Renal cortical epithelial cell (primary cell): Measurements from ENCODE around the gene SLC2A9. TPM values are rescaled to one million over a fixed set of nuclear protein-coding genes. Genes with fewer than 3 reads are reported as not detected.

ENCODE experiments used
- DNase-seq: peaks from one replicate; pipeline ENCODE4 v3.0.0-alpha.2; 2011; ENCODE audit warnings: low read depth
- total RNA-seq: library from RNA; depleted of rRNA; stranded (reverse); fragments of >200 nt; gene quantifications from 2 replicates; pipeline ENCODE4 v1.2.3, GENCODE V29; 2014

Gene SLC2A9
- total RNA-seq, 1 donor from 2014 or later: 37.8 TPM

GRCh38 chr4:10020106-10020505 lies 1.2 kb downstream of the SLC2A9 start:
- no peak for DNase-seq

DNA sequence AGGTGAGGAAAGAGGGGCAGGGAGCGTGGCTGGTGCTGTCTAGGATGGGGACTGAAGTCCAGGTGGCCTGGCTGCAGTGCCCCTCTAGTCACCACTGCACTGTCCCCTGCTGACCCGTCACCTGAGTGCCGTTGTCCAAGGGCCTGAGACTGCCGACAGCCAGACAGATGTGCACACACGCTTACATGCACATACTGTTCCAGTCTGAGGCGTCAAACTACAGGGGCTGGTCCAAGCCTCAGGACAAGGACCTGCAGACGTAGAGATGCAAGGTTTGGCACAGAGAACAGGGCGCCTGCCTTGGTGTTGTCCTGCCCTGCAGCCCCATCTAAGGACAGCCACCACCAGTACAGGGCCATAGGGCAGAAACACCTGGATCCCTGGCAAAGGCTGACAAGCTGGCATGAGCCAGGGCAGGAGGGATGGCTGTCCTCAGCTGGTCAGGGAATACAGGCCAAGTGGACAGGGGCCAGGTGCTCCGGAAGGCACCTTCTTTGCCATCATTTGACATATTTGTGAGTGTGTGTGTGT lies 1.7 kb downstream of the SLC2A9 start:
- no peak for DNase-seq

- peak; percentile 87 for DNase-seq
These were observed 2.4 kb downstream of the SLC2A9 start for GRCh38 chr4:10018818-10019461.

DNA sequence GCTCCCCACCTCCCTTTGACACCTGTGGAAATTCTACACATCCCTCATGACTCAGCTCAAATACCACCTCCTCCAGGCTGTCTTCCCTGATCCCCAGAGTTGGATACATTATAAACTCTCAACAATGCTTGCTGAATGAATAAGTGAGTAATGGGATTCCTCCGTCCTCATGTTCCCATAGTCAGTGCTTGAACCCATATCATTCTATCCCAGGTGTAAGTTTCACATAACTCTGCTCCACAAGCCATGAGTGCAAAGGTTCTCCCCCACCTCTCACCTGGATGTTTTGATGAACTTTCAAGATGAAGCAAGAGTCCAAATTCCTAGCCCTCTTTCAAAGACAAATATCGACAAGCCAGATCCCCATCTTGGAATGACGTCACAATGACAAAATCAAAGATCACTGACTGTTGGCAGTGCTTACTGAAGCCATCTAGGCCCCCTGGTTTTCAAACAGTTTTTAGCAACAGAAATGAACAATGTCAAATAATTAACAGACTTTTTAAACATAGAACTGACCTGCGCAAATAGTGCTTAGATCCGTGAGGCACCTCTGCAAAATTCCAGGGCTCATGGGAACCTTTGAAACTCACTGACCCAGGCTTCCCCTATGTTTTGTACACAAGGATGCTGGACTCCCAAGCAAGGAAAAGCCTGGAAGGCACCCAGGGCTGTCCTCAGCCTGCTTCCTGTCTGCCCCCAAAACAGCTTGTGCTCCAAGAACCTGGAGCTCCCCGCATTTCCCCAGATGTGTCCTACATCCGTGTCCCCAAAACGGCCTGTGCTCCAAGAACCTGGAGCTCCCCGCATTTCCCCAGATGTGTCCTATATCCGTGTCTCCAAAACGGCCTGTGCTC lies 4.0 kb downstream of the SLC2A9 start:
- DNase-seq: no peak

- no peak for DNase-seq
These were observed 5.1 kb downstream of the SLC2A9 start for GRCh38 chr4:10016169-10016568.

GRCh38 chr4:10015140-10015753 lies 6.0 kb downstream of the SLC2A9 start:
- peak; percentile 72 for DNase-seq

DNA sequence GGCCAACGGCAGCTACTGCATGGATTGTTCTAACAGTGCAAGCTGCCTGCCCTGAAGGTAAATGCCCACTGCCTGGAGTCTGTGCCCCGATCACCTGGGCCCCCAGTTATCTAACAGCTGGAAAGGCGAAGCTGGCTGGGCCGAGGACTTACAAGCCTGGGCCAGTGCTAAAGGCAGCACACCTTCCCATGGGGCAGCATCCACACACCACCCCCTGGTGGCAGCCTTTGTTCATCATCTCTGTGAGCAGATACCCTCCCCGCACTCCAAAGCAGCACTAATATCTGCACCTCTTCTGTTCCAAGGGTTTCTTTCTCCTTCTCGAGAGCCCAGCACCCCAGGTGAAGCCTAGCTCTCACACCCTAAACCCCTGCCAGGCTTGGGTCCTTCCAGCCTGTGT lies 7.6 kb downstream of the SLC2A9 start:
- DNase-seq: no peak

GRCh38 chr4:10011885-10012284 lies 9.4 kb downstream of the SLC2A9 start:
- no peak for DNase-seq

GRCh38 chr4:10011277-10011676 lies 10.0 kb downstream of the SLC2A9 start:
- DNase-seq: no peak

DNA sequence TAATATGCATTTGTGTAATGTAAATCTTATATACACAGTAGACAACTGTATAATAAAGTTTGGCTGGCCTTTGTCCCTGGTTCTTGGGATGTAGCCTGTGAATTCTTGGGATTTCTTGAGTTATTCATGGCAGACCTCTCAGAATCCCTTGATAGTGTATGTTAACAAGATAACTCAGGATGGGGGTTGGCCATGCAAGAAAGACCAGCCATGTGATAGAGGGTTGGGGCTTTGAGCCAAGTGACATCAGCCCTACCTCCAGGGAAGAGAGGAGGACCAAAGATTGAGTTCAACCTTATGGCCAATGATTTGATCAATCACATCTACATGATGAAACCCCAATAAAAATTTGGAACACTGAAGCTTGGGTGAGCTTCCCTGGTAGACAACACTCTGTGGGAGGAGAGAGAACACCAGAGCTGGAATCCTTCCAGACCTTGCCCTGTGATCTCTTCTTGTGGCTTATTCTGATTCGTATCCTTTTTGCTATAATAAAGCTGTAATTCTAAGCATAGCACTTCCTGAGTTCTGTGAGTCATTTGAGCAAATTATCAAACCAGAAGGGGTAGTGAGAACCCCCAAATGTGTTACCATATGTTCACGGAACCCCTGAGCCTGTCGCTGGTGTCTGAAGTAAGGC lies 11.3 kb downstream of the SLC2A9 start:
- DNase-seq: peak; percentile 38

GRCh38 chr4:10008609-10009005 lies 12.7 kb downstream of the SLC2A9 start:
- DNase-seq: no peak

GRCh38 chr4:10007793-10008608 lies 13.3 kb downstream of the SLC2A9 start:
- peak; percentile 37 for DNase-seq

DNA sequence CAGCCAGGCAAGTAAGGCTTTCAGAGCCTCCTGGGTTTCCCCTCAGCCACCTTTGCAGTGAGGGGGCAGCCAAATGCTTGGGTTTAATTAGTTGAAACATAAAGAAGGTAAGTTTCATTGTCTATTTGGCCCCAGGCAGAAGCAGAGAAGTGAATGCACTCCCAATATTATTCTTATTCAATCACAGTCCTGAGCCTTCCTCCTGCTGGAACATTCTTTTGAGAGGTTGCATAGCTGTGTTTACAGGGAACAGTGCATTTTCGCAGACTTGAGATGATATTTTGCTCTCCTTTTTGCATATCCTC lies 13.9 kb downstream of the SLC2A9 start:
- DNase-seq: no peak

- DNase-seq: peak; percentile 99
These were observed 14.5 kb downstream of the SLC2A9 start for GRCh38 chr4:10006601-10007435.

DNA sequence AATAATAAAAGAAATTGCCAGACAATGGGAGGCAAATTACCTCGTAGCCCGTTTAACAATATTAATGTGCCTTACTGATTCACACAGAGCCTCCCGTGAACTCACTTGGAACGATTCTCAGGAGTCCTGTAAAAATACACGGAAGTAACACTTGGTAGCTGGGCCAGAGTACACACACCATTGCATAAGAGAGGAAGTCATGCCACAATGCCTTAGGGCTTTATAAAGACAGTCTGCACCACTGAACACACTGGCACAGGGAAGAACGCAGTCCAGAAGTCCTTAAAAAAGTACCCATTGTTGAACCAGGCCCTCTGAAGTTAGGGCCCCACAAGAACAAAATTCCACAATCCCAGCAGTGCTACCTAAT lies 15.1 kb downstream of the SLC2A9 start:
- DNase-seq: peak; percentile 99

DNA sequence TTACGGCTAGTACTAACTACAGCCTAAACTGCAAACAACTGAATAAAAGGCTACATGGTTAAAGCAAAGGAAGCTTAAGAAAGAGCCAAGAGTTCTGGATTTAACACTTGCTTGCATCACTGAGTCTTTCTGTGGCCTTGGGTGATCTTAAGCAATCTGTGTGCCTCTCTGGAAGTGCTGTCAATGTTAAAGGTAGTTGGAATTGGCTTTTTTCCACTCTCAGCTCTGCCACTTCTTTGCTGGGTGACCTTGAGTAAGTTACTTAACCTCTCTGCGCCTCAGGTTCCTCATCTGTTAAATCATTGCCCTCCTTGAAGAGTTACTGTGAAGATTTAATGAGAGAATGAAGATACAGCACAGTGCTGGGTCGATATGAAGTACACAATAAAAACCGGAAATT lies 15.7 kb downstream of the SLC2A9 start:
- peak; percentile 64 for DNase-seq

DNA sequence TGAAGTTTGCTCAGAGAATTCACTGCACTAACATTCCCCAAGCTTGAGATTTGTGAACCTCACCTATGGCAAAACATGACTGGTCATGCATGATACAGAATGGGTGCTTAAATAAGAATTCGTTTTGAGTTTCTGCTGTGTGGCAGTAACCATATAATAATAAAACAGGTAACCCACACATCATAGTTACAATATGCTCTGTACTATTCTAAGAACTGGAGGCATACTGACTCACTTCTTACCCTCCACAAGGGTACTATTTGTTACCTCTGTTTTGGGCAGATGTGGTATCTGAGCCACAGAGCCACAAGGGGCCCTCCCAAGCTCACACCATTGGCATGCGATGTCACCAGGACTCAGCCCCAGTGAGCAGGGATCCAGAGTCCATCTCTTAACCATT lies 17.6 kb downstream of the SLC2A9 start:
- peak; percentile 42 for DNase-seq

- DNase-seq: peak; percentile 21
These were observed 19.0 kb downstream of the SLC2A9 start for GRCh38 chr4:10002278-10002677.

GRCh38 chr4:10001757-10002156 lies 19.5 kb downstream of the SLC2A9 start:
- DNase-seq: no peak

DNA sequence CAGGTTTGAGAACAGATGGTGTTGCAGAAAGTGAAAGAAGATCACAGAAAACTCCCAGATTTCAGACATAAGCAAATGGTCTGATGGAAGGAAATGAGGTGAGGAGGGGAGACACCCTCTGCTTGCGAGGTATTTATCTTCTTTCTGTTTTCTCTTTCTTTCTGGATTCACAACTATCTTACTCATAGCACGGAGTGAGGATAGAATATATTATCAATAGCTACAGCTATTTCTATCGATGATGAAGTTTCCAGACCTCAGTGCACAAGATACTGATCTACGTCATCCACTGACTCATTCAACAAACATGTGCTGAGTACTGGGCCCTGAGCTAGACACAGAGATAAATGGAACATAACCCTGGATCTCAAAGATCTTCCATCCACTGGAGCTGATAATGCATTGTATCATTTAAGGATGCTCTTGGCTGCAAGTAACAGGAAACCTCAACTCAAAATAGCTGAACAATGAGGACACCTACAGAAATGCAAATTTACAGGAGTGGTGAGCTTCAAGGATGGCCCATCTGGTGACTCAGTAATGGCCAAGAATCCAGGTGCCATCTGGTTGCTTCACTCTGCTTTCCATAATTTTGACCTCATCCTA lies 21.2 kb downstream of the SLC2A9 start:
- DNase-seq: peak; percentile 46
